ENCODE data around the gene ULK4.

DNA sequence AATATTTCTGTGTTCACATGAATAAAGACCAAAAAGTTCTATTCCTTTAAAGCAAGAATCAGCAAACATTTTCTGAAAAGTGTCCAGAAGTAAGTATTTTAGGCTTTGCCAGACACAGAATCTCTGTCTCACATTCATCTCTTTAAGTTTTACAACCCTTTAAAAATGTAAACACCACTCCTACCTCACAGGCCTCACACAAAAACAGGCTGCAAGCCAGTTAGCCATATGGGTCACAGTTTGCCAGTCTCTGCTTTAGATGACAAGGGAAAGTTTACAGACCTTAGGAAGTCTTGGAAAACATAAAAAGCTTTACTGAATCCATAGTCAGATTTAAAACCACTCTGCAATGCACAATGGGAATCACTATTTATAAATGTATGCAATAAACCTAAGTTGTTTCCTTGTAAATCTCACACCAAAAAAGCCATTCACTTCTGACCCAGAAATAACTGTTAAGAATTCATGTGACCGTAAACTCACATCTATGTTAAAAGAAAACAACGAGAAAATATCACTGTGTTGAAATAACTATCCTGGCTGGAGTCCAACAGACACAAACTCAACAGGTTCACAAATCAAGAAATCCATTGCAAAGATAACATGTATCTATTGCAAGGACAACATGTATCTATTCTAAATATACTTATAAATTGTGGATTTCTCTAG is 308.2 kb downstream of the ULK4 start:
- TF ChIP-seq POLR2A (IDR thresholded peaks at IDR 0.05) = no peak
- TF ChIP-seq, protein P1, sequence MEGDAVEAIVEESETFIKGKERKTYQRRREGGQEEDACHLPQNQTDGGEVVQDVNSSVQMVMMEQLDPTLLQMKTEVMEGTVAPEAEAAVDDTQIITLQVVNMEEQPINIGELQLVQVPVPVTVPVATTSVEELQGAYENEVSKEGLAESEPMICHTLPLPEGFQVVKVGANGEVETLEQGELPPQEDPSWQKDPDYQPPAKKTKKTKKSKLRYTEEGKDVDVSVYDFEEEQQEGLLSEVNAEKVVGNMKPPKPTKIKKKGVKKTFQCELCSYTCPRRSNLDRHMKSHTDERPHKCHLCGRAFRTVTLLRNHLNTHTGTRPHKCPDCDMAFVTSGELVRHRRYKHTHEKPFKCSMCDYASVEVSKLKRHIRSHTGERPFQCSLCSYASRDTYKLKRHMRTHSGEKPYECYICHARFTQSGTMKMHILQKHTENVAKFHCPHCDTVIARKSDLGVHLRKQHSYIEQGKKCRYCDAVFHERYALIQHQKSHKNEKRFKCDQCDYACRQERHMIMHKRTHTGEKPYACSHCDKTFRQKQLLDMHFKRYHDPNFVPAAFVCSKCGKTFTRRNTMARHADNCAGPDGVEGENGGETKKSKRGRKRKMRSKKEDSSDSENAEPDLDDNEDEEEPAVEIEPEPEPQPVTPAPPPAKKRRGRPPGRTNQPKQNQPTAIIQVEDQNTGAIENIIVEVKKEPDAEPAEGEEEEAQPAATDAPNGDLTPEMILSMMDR (IDR thresholded peaks at IDR 0.05) = no peak

All from ovary (tissue), 3 donors.